Measurements from ENCODE around the gene PMPCA. TPM values are rescaled to one million over a fixed set of nuclear protein-coding genes. Genes with fewer than 3 reads are reported as not detected.

Gene PMPCA
- total and polyA plus RNA-seq, 2 of the 8 experiments (the other 6 are each of a cell fraction or from before 2014, with no cell fraction given): 60.0 to 88.2 TPM

GRCh38 chr9:136363106-136363948 is 47.1 kb upstream of the PMPCA start, which contains the start of gene DNLZ:
DNLZ (minus strand) TSS chr9:136363744; CDS start chr9:136363714, 30 bp downstream.
- CTCF ChIA-PET (ENCODE audit: partially characterized antibody): interaction anchor here (0.7 to 7.1 kb wide), 28 partner anchors 9 to 585 kb away, joined by 3 to 80 read pairs (median 4); partner anchors contain the start of genes CARD9 and GPSM1
- H3K23ac ChIP-seq (ENCODE audit: insufficient read length): no peak within 1 kb of the TSS
- no peak within 1 kb of the TSS for H3K4ac ChIP-seq (replicated peaks; ENCODE audit: insufficient read length, low read depth, low read length)
- H4K20me1 ChIP-seq (replicated peaks in 1 of 2; ENCODE audit: control insufficient read depth in 1 of 2, insufficient read depth in 2 of 2, low read length in 2 of 2): peaks cover 3 to 7% of the 10 kb centered on the region in 2 experiments
- WGBS, 2 experiments (ENCODE audit: extremely low coverage in 1 of 2, insufficient coverage in 1 of 2, insufficient read length in 1 of 2, insufficient replicate concordance in 2 of 2, low coverage in 1 of 2, low lambda C conversion rate in 2 of 2, missing lambda C conversion rate in 1 of 2): 7% methylated on average over 86 of the region's 97 CpGs; no CpG with 5 or more reads in 1 of the 2 experiments
- DNase-seq (ENCODE audit: low read depth in 1 of 2, low spot score in 2 of 2): peak; percentile 89 to 99
- H3K4me3 ChIP-seq (ENCODE audit: extremely low read depth in 1 of 4, insufficient read depth in 2 of 4, low read depth in 3 of 4, low read length in 4 of 4): peak within 1 kb of the TSS; percentile 71 to 97 (median 80)
- H2BK15ac ChIP-seq (ENCODE audit: low read length): peak within 1 kb of the TSS; percentile 19; the same call in 1 of the 2 replicates
- H3K27me3 ChIP-seq (replicated peaks in 1 of 4; ENCODE audit: control insufficient read depth in 3 of 4, extremely low read depth in 1 of 4, insufficient read depth in 3 of 4, low read length in 3 of 4): peaks cover 0 to 2% (median 0%) of the 10 kb centered on the region in 4 experiments; a peak in 2 of 7 replicates
- H3K4me2 ChIP-seq (ENCODE audit: insufficient read depth in 1 of 2, low read depth in 2 of 2, low read length in 2 of 2): peak within 1 kb of the TSS; percentile 45 to 69
- H4K5ac ChIP-seq (ENCODE audit: insufficient read length, low read depth, low read length): peak within 1 kb of the TSS; percentile 24
- H3K27ac ChIP-seq (ENCODE audit: low read depth, low read length): peak within 1 kb of the TSS; percentile 75; the same call in 1 of the 2 replicates
- no peak within 1 kb of the TSS for H2BK12ac ChIP-seq (ENCODE audit: low read depth, low read length)
- peaks cover 0 to 2% (median 0%) of the 10 kb centered on the region in 4 experiments; a peak in 1 of 8 replicates for H3K36me3 ChIP-seq (ENCODE audit: control insufficient read depth in 2 of 4, insufficient read depth in 4 of 4, low read length in 3 of 4)
- no peaks in the 10 kb centered on the region for H3K79me2 ChIP-seq (ENCODE audit: control insufficient read depth in 1 of 2, insufficient read depth in 2 of 2, low read length in 2 of 2)
- H2BK5ac ChIP-seq (ENCODE audit: low read depth, low read length): peak within 1 kb of the TSS; percentile 91; the same call in 1 of the 2 replicates
- H2BK20ac ChIP-seq (ENCODE audit: low read length): no peak within 1 kb of the TSS
- H3K14ac ChIP-seq (ENCODE audit: insufficient read length): no peak within 1 kb of the TSS
- peaks cover 0 to 3% of the 10 kb centered on the region in 2 experiments; a peak in 1 of 4 replicates for H3K9me3 ChIP-seq (ENCODE audit: insufficient read depth in 2 of 2, low read depth in 1 of 2, low read length in 1 of 2)
- peak within 1 kb of the TSS; percentile 83; the same call in 1 of the 2 replicates for H3K18ac ChIP-seq (ENCODE audit: extremely low read depth, low read length)
- FAIRE-seq: no peak
- H3K4me1 ChIP-seq (replicated peaks in 1 of 4; ENCODE audit: control insufficient read depth in 3 of 4, insufficient read depth in 4 of 4, low read length in 3 of 4): peaks cover 0 to 8% (median under 1%) of the 10 kb centered on the region in 4 experiments; a peak in 3 of 7 replicates
- POLR2A ChIA-PET (ENCODE audit: partially characterized antibody): interaction anchor here (0.5 to 15.8 kb wide), 17 partner anchors 9 to 962 kb away, joined by 3 to 137 read pairs (median 3); partner anchors contain the start of genes CARD9 and SNAPC4
- peak within 1 kb of the TSS in 3 of 4 experiments; percentile 70 to 93 (median 84); a peak in 5 of 7 replicates for H3K9ac ChIP-seq (replicated peaks in 1 of 4; ENCODE audit: extremely low read depth in 1 of 4, low read depth in 3 of 4, low read length in 3 of 4)
- no peak within 1 kb of the TSS for H4K91ac ChIP-seq (replicated peaks; ENCODE audit: insufficient read length, low read length)
- no peak within 1 kb of the TSS for H2BK120ac ChIP-seq (replicated peaks; ENCODE audit: low read depth, low read length)
- peak within 1 kb of the TSS; percentile 24 for H3K56ac ChIP-seq (replicated peaks; ENCODE audit: insufficient read length, low read depth, low read length)
- H4K8ac ChIP-seq (ENCODE audit: extremely low read depth, insufficient read depth, low read length): peak within 1 kb of the TSS; percentile 95
- H3K79me1 ChIP-seq (ENCODE audit: low read depth, low read length): peaks cover 3% of the 10 kb centered on the region
- no peak within 1 kb of the TSS for H2AFZ ChIP-seq (ENCODE audit: low read length)
- H3K23me2 ChIP-seq (ENCODE audit: low read depth, low read length): no peaks in the 10 kb centered on the region; the same call in 1 of the 2 replicates
- no peak within 1 kb of the TSS for H2AK5ac ChIP-seq (ENCODE audit: low read depth, low read length)
- TF ChIP-seq, protein P1, sequence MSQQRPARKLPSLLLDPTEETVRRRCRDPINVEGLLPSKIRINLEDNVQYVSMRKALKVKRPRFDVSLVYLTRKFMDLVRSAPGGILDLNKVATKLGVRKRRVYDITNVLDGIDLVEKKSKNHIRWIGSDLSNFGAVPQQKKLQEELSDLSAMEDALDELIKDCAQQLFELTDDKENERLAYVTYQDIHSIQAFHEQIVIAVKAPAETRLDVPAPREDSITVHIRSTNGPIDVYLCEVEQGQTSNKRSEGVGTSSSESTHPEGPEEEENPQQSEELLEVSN (IDR thresholded peaks at IDR 0.05): peak; percentile 99
- TF ChIP-seq SP1 (IDR thresholded peaks at IDR 0.05; ENCODE audit: low read depth, low read length): peak; percentile 54; the same call in 1 of the 2 replicates
- peak; percentile 47 for TF ChIP-seq KDM4A (IDR thresholded peaks at IDR 0.05; ENCODE audit: low read depth, low read length, severe bottlenecking)
- peak; percentile 54 for TF ChIP-seq ATF2 (IDR thresholded peaks at IDR 0.05; ENCODE audit: low read length)
- TF ChIP-seq EP300 (IDR thresholded peaks at IDR 0.05; ENCODE audit: borderline replicate concordance in 1 of 2, low read depth in 2 of 2, low read length in 2 of 2): peak in 1 of 2 experiments; percentile 58; a peak in 1 of 3 replicates
- TF ChIP-seq, protein P2, sequence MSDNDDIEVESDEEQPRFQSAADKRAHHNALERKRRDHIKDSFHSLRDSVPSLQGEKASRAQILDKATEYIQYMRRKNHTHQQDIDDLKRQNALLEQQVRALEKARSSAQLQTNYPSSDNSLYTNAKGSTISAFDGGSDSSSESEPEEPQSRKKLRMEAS (IDR thresholded peaks at IDR 0.05): peak; percentile 100
- no peak for TF ChIP-seq NRF1 (IDR thresholded peaks at IDR 0.05; ENCODE audit: low read depth, low read length)

Measured in H1 (cell line).